ENCODE measurements around the gene PIGO.

GRCh38 chr9:35070823-35071813 lies 25.3 kb downstream of the PIGO start:
- no peak for TF ChIP-seq YY1 (IDR thresholded peaks at IDR 0.05; ENCODE audit: low read depth, low read length)
- TF ChIP-seq NRF1 (IDR thresholded peaks at IDR 0.05; ENCODE audit: low read depth, low read length) = no peak
